Stimulated activated CD8-positive, alpha-beta memory T cell treated with anti-CD3 and anti-CD28 coated beads, Interleukin-2, amount 100 ng/mL, for 1 hour (primary cell): ENCODE data around the gene THBS2.
"Not testable (repeated sequence)": the region's sequence is repeated elsewhere in the genome, so short reads cannot be mapped to it uniquely, and the experiment has no call there.

Experiments used
- DNase-seq, 2 donors: peaks; one replicate each; pipeline ENCODE4 v3.0.0-alpha.2; 2020; ENCODE audit warnings: low read depth in 2 of 2

The THBS2 gene

GRCh38 chr6:169253337-169254238 is at the start of gene THBS2:
TSS of gene THBS2 (minus strand) at chr6:169253846. CDS start at chr6:169250784, 3,062 bp downstream.
- DNase-seq: no peak

GRCh38 chr6:169302716-169303115 is 49.1 kb upstream of the THBS2 start:
- no peak for DNase-seq

- no peak for DNase-seq
These were observed 48.6 kb upstream of the THBS2 start for GRCh38 chr6:169302255-169302654.

- DNase-seq: no peak
These were observed 47.3 kb upstream of the THBS2 start for GRCh38 chr6:169300916-169301315.

- not testable (repeated sequence) for DNase-seq
These were observed 45.0 kb upstream of the THBS2 start for GRCh38 chr6:169298626-169299025.

GRCh38 chr6:169296622-169297021 is 43.0 kb upstream of the THBS2 start:
- DNase-seq: no peak

- DNase-seq: no peak
These were observed 42.5 kb upstream of the THBS2 start for GRCh38 chr6:169296170-169296569.

GRCh38 chr6:169293196-169293595 is 39.5 kb upstream of the THBS2 start:
- DNase-seq: no peak

GRCh38 chr6:169292338-169293124 is 38.9 kb upstream of the THBS2 start:
- no peak for DNase-seq

- DNase-seq: no peak
These were observed 38.1 kb upstream of the THBS2 start for GRCh38 chr6:169291646-169292337.

GRCh38 chr6:169291148-169291547 is 37.5 kb upstream of the THBS2 start:
- no peak for DNase-seq

GRCh38 chr6:169289619-169290339 is 36.1 kb upstream of the THBS2 start:
- DNase-seq: no peak

GRCh38 chr6:169289257-169289618 is 35.6 kb upstream of the THBS2 start:
- DNase-seq: no peak

- DNase-seq: no peak
These were observed 34.9 kb upstream of the THBS2 start for GRCh38 chr6:169288591-169288990.

GRCh38 chr6:169287675-169288074 is 34.0 kb upstream of the THBS2 start:
- no peak for DNase-seq

GRCh38 chr6:169286961-169287360 is 33.3 kb upstream of the THBS2 start:
- DNase-seq: no peak

- no peak for DNase-seq
These were observed 31.5 kb upstream of the THBS2 start for GRCh38 chr6:169285165-169285564.

- DNase-seq: no peak
These were observed 30.3 kb upstream of the THBS2 start for GRCh38 chr6:169283924-169284323.

- no peak for DNase-seq
These were observed 28.4 kb upstream of the THBS2 start for GRCh38 chr6:169282043-169282442.

GRCh38 chr6:169277619-169278018 is 24.0 kb upstream of the THBS2 start:
- DNase-seq: no peak

- DNase-seq: no peak
These were observed 21.1 kb upstream of the THBS2 start for GRCh38 chr6:169274781-169275180.

GRCh38 chr6:169273511-169273910 is 19.9 kb upstream of the THBS2 start:
- DNase-seq: no peak
